Psoas muscle (tissue), 8 donors: Measurements from ENCODE around the gene ITCH. TPM values are rescaled to one million over a fixed set of nuclear protein-coding genes. Genes with fewer than 3 reads are reported as not detected.

Source experiments
- ATAC-seq, 4 donors: fragments of 200-7000 bp; cut with Tn5 transposase; one replicate each; pipeline ENCODE4 v1.9.1; 2020; ENCODE audit warnings: moderate library complexity in 3 of 4, mild to moderate bottlenecking in 2 of 4
- DNase-seq, 2 donors: peaks; one replicate each; pipeline ENCODE4 v3.0.0-alpha.2; 2020
- H3K27ac ChIP-seq: fragments of 200-600 bp; one replicate; pipeline ENCODE4 v1.8.0; 2022
- H3K27me3 ChIP-seq, 3 donors: fragments of 200-600 bp in 1 of 3; one replicate each; pipeline versions ENCODE4 v1.6.1 to v1.8.0; 2013 to 2022; ENCODE audit warnings: low read length in 2 of 3, mild to moderate bottlenecking in 2 of 3, moderate library complexity in 1 of 3; ENCODE audit not compliant: insufficient read depth in 3 of 3
- H3K36me3 ChIP-seq, 2 donors: fragments of 200-600 bp in 1 of 2; one replicate each; pipeline versions ENCODE4 v1.6.1 to v1.8.0; 2013 to 2022; ENCODE audit warnings: low read depth in 1 of 2, mild to moderate bottlenecking in 1 of 2, moderate library complexity in 1 of 2; ENCODE audit not compliant: insufficient read depth in 1 of 2
- H3K4me1 ChIP-seq: fragments of 200-600 bp; one replicate; pipeline ENCODE4 v1.8.0; 2022
- H3K4me3 ChIP-seq: fragments of 200-600 bp; one replicate; pipeline ENCODE4 v1.8.0; 2022; ENCODE audit warnings: mild to moderate bottlenecking
- H3K9me3 ChIP-seq: fragments of 200-600 bp; one replicate; pipeline ENCODE4 v1.8.0; 2022
- WGBS, 3 donors: extraction: QIAGEN DNeasy Blood & Tissue Kit; methylation state at CpG; one replicate each; pipeline versions ENCODE4 v1.1.6 to v1.1.7; 2013; 5-methylcytosine and 5-hydroxymethylcytosine counted together
- intact Hi-C, 2 donors: fragments of 100-400 bp; cut with DNase I; formaldehyde crosslinking; loops; one replicate each; pipeline versions ENCODE4 v1.11.0 to v1.14.2; 2022
- polyA plus RNA-seq, 3 donors: library from polyadenylated mRNA; stranded (reverse); fragments of 200-250 nt; gene quantifications; one replicate each; pipeline ENCODE4 v1.2.3, GENCODE V29; 2013
- total RNA-seq, 4 donors: library from RNA; stranded (reverse); fragmentation: NEBNext Ultra II Directional in 2 of 4; extraction: Animal tissue kit (Norgen Biotek cat#: 25700) in 2 of 4; gene quantifications; one replicate each; pipeline versions ENCODE4 v1.2.1 to v1.2.4, GENCODE V29; 2021 to 2023
- TF ChIP-seq, protein P1 (sequence below): fragments of 200-600 bp; IDR thresholded peaks from one replicate; pipeline ENCODE4 v1.8.0; 2022; ENCODE audit warnings: antibody characterized with exemption
- donor health status: healthy with polysubstance abuse.
- donor health status: DM: no; HTN: no; CAD: no; lungs with moderate emphysema.
- donor health status: Bipolar disorder and iron deficiency.
- donor health status: healthy.
- donor health status: DM: yes; HTN: yes; CAD: no.
- donor health status: DM: no; HTN: no; CAD: no.
- donor health status: DM: no; HTN: no; CAD: no.
- donor health status: DM: yes; HTN: yes; CAD: no.

ITCH gene
- total and polyA plus RNA-seq, 7 donors, result 10.1 to 50.3 (median 36.9) TPM

DNA sequence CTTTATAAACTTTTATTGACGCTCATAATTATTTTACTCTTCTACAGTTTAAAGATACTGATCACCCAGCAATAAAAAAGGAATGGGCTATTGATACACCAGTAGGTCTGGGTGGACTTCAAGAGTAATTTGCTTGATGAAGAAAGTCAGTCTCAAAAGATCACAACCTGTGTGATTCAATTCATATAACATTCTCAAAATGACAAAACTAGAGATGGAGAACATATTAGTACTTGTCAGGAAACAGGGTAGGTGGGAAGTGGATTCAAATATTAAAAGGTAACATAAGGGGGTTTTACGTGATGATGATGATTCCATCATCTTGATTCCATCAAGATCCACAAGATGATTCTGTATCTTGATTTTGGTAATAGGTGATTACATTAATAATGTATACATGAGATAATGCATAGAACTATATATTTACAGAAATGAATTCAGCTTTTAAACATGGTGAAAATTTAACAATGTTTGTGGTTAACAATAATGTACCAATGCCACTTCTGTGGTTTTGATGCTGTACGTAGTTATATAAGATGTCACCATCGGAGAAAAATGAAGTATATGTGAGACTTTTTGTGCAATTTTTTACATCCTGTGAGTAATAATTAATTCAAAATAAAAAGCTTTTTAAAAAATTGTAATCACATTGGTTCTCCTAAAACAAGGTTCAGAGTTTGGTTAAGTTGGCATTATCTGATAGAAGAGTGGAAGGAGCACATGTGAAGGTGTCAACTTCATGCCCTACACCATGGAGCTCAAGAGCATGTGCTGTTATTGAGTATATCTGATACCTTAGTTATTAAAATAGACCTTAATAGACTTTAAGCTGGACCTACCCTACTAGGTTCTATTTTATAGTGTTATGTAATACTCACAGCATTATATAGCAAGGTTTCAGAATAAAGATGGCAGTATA lies 86.9 kb downstream of the ITCH start:
- TF ChIP-seq, protein P1, sequence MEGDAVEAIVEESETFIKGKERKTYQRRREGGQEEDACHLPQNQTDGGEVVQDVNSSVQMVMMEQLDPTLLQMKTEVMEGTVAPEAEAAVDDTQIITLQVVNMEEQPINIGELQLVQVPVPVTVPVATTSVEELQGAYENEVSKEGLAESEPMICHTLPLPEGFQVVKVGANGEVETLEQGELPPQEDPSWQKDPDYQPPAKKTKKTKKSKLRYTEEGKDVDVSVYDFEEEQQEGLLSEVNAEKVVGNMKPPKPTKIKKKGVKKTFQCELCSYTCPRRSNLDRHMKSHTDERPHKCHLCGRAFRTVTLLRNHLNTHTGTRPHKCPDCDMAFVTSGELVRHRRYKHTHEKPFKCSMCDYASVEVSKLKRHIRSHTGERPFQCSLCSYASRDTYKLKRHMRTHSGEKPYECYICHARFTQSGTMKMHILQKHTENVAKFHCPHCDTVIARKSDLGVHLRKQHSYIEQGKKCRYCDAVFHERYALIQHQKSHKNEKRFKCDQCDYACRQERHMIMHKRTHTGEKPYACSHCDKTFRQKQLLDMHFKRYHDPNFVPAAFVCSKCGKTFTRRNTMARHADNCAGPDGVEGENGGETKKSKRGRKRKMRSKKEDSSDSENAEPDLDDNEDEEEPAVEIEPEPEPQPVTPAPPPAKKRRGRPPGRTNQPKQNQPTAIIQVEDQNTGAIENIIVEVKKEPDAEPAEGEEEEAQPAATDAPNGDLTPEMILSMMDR, result no peak
- peaks cover 5 to 90% of the 10 kb centered on the region in 2 donors for H3K36me3 ChIP-seq
- H3K27ac ChIP-seq, result no peak overlapping the region
- no peaks in the 10 kb centered on the region for H3K9me3 ChIP-seq
- intact Hi-C loops, result no loop called here
- DNase-seq (no peak), ATAC-seq (no peak)
- no peak overlapping the region for H3K4me3 ChIP-seq
- WGBS, 3 donors, result 94 to 98% (median 96%) methylated on average over 4 of the region's 4 CpGs
- H3K4me1 ChIP-seq, result no peaks in the 10 kb centered on the region
- no peaks in the 10 kb centered on the region for H3K27me3 ChIP-seq

DNA sequence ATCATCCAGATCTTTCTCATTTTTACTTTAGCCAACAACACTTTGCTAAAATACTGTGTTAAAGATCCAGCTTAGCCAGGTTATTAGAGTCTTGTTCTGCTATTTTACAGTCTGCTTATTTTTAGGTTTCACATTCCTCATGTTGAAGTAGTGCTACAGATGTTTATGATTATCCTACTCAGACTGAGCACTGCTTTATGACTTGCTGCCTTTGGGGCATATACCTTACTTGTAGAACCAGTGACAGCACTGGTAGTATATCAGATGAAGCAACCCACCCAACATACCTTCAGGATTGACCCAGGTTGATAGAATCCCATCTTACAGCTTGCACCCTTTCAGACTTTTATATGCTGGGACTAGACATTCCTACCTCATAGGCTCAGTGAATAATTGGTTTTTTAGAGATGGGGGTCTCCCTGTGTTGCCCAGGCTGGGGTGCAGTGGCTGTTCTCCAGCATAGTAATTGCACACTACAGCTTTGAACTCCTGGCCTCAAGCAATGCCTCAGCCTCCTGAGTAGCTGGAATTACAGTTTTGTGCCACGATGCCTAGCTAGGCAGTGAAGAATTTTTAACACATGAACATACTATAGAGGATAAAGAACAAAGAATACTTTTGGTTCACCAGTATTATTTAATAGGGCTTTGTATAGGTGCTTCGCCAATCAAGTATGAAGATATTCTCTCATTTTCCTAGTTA lies 89.4 kb downstream of the ITCH start:
- no peaks in the 10 kb centered on the region for H3K27me3 ChIP-seq
- ATAC-seq (no peak), DNase-seq (no peak)
- TF ChIP-seq, protein P1, result no peak
- peaks cover 3 to 80% of the 10 kb centered on the region in 2 donors for H3K36me3 ChIP-seq
- H3K9me3 ChIP-seq, result no peaks in the 10 kb centered on the region
- intact Hi-C loops, result no loop called here
- no peak overlapping the region for H3K27ac ChIP-seq
- 80 to 89% (median 82%) methylated on average over 2 of the region's 2 CpGs for WGBS, 3 donors
- no peaks in the 10 kb centered on the region for H3K4me1 ChIP-seq
- H3K4me3 ChIP-seq, result no peak overlapping the region

DNA sequence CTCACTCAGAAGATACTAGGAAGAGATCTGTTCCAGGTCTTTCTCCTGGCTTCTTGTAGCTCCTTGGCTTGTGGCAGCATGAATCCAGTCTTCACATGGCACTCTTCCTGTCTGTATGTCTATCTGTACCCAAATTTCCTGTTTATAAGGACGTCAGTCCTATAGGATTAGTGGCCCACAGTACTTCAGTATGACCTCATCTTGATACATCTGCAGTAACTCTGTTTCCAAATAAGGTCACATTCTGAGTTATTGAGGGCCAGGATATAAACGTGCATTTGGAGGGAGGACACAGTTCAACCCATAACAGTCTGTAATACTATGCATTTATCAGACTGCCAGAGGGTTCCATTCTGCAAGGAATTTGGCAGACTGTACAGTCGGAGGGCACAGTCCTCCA lies 95.6 kb downstream of the ITCH start:
- intact Hi-C loops, result no loop called here
- H3K9me3 ChIP-seq, result no peaks in the 10 kb centered on the region
- ATAC-seq (no peak), DNase-seq (no peak)
- TF ChIP-seq, protein P1, result no peak
- no peaks in the 10 kb centered on the region for H3K4me1 ChIP-seq
- no peaks in the 10 kb centered on the region for H3K27me3 ChIP-seq
- 72 to 75% (median 74%) methylated on average over 3 of the region's 3 CpGs for WGBS, 3 donors
- H3K36me3 ChIP-seq, result peaks cover 0 to 77% of the 10 kb centered on the region in 2 donors
- no peak overlapping the region for H3K4me3 ChIP-seq
- no peak overlapping the region for H3K27ac ChIP-seq

DNA sequence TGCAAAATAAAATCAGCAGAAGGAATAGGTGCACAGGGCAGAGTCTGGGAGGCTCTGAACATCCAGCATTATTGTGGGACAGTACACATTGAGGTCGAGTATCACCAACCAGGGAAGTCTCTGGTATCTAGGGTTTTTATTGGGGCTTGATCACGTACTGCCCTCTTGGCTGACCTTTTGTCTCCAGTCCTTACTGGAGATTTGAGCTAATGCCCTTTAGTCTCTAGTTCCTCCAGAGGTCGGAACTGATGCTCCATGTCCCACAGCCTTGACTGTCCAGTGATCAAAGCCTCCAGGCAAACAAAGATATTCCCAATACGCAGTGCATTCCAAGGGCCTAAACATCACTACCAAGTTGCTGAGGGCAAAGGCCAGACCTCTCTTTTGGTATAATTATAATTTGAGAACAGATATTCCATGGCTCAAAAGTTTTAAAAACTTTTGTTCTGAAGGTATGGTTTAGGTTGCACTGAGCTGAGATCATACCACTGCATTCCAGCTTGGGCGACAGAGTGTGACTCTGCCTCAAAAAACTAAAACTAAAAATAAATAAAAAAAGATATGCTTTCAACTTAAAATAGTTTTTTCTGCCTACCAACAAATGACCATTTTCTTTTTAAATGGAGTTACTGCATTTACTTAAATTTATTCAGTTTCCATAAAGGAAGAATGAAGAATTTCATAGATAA lies 96.3 kb downstream of the ITCH start:
- TF ChIP-seq, protein P1, result no peak
- Histone ChIP-seq H3K4me3 (no peak overlapping the region), H3K4me1 (no peaks in the 10 kb centered on the region), H3K27me3 (no peaks in the 10 kb centered on the region), H3K27ac (no peak overlapping the region), H3K9me3 (no peaks in the 10 kb centered on the region), H3K36me3 (peaks cover 0 to 82% of the 10 kb centered on the region in 2 donors)
- 75 to 88% (median 76%) methylated on average over 5 of the region's 5 CpGs for WGBS, 3 donors
- no peak for DNase-seq
- no peak for ATAC-seq
- intact Hi-C loops, result no loop called here
